CD14-positive monocyte (primary cell): Measurements from ENCODE around the gene CACNB1. TPM values are rescaled to one million over a fixed set of nuclear protein-coding genes. Genes with fewer than 3 reads are reported as not detected.

ENCODE experiments used
- DNase-seq, 3 donors: peaks; one replicate each; pipeline ENCODE4 v3.0.0-alpha.2; 2011 to 2022
- H2AFZ ChIP-seq: 2 replicates; pipeline ENCODE4 v1.6.0; 2012; ENCODE audit warnings: mild to moderate bottlenecking, low read depth, low read length, inconsistent platforms; ENCODE audit not compliant: insufficient read depth, poor library complexity, severe bottlenecking
- H3K27ac ChIP-seq, 2 donors: 1 replicate in 1 of 2; 2 replicates in 1 of 2; pipeline ENCODE4 v1.5.1; 2012 to 2013; ENCODE audit warnings: low read length in 2 of 2, control low read depth in 1 of 2, inconsistent platforms in 1 of 2, low read depth in 1 of 2, mild to moderate bottlenecking in 1 of 2
- H3K27me3 ChIP-seq, 2 donors: one replicate each; pipeline versions ENCODE4 v1.6.0 to v1.6.1; 2011 to 2013; ENCODE audit warnings: low read length in 2 of 2; ENCODE audit not compliant: control insufficient read depth in 2 of 2, insufficient read depth in 2 of 2
- H3K36me3 ChIP-seq, 2 donors: replicated peaks in 1 of 2; 1 replicate in 1 of 2; 2 replicates in 1 of 2; pipeline versions ENCODE4 v1.5.1 to v1.6.1; 2012 to 2013; ENCODE audit warnings: low read length in 2 of 2, control low read depth in 1 of 2, inconsistent platforms in 1 of 2, mild to moderate bottlenecking in 1 of 2; ENCODE audit not compliant: insufficient read depth in 2 of 2, control insufficient read depth in 1 of 2
- H3K4me1 ChIP-seq, 2 donors: 1 replicate in 1 of 2; 2 replicates in 1 of 2; pipeline versions ENCODE4 v1.5.1 to v1.6.1; 2012 to 2013; ENCODE audit warnings: low read length in 2 of 2, control low read depth in 1 of 2, inconsistent platforms in 1 of 2, mild to moderate bottlenecking in 1 of 2, moderate library complexity in 1 of 2; ENCODE audit not compliant: insufficient read depth in 2 of 2, control insufficient read depth in 1 of 2
- H3K4me2 ChIP-seq: replicated peaks from 2 replicates; pipeline ENCODE3; 2012; ENCODE audit warnings: low read length, moderate library complexity, mild to moderate bottlenecking; ENCODE audit not compliant: poor library complexity, severe bottlenecking; ENCODE audit errors: extremely low read depth
- H3K4me3 ChIP-seq, 3 experiments: fragments of 200-600 bp in 1 of 3; sonication (generic) in 1 of 3; replicated peaks in 1 of 3; 1 replicate in 2 of 3; 2 replicates in 1 of 3; pipeline ENCODE4 v1.5.1; 2011 to 2013; ENCODE audit warnings: low read length in 3 of 3, mild to moderate bottlenecking in 3 of 3, control low read depth in 2 of 3, low read depth in 2 of 3, inconsistent platforms in 1 of 3, moderate library complexity in 1 of 3
- H3K79me2 ChIP-seq: 2 replicates; pipeline ENCODE4 v1.6.0; 2012; ENCODE audit warnings: mild to moderate bottlenecking, control low read depth, inconsistent platforms, low read length, moderate library complexity; ENCODE audit not compliant: insufficient read depth
- H3K9ac ChIP-seq: 2 replicates; pipeline ENCODE4 v1.6.0; 2017; ENCODE audit warnings: low read length, mild to moderate bottlenecking; ENCODE audit not compliant: insufficient read depth, poor library complexity, severe bottlenecking
- H3K9me3 ChIP-seq, 2 donors: replicated peaks in 1 of 2; 1 replicate in 1 of 2; 2 replicates in 1 of 2; pipeline versions ENCODE4 v1.5.1 to v1.6.1; 2012 to 2013; ENCODE audit warnings: low read length in 2 of 2, control low read depth in 1 of 2; ENCODE audit not compliant: control insufficient read depth in 1 of 2, insufficient read depth in 1 of 2
- H4K20me1 ChIP-seq: 2 replicates; pipeline ENCODE4 v1.6.0; 2012; ENCODE audit warnings: mild to moderate bottlenecking, low read length, control low read depth, moderate library complexity; ENCODE audit not compliant: insufficient read depth
- H3K27ac Mint-ChIP-seq, 7 donors: one replicate each; pipeline ENCODE4 v1.8.0; 2020; ENCODE audit warnings: mild to moderate bottlenecking in 7 of 7, mixed read lengths in 7 of 7, moderate library complexity in 6 of 7, inconsistent platforms in 2 of 7
- H3K27me3 Mint-ChIP-seq, 3 donors: one replicate each; pipeline ENCODE4 v1.8.0; 2021 to 2022; ENCODE audit warnings: low read depth in 3 of 3, mild to moderate bottlenecking in 3 of 3, mixed read lengths in 3 of 3, moderate library complexity in 3 of 3, inconsistent platforms in 1 of 3
- H3K36me3 Mint-ChIP-seq, 2 donors: one replicate each; pipeline ENCODE4 v1.8.0; 2020; ENCODE audit warnings: mixed read lengths in 2 of 2, inconsistent platforms in 1 of 2, mild to moderate bottlenecking in 1 of 2
- H3K4me1 Mint-ChIP-seq: one replicate; pipeline ENCODE4 v1.8.0; 2020; ENCODE audit warnings: mild to moderate bottlenecking, mixed read lengths
- H3K4me3 Mint-ChIP-seq, 2 donors: one replicate each; pipeline ENCODE4 v1.8.0; 2020; ENCODE audit warnings: mild to moderate bottlenecking in 2 of 2, mixed read lengths in 2 of 2, moderate library complexity in 1 of 2
- H3K9me3 Mint-ChIP-seq, 7 donors: one replicate each; pipeline ENCODE4 v1.8.0; 2020 to 2022; ENCODE audit warnings: mixed read lengths in 7 of 7, mild to moderate bottlenecking in 6 of 7, moderate library complexity in 6 of 7, inconsistent platforms in 2 of 7
- WGBS: methylation state at CpG from one replicate; pipeline ENCODE4 v1.1.5; 2013; ENCODE audit warnings: missing lambda C conversion rate; ENCODE audit not compliant: insufficient coverage; 5-methylcytosine and 5-hydroxymethylcytosine counted together
- intact Hi-C, 2 donors: fragments of 100-400 bp; cut with micrococcal nuclease; formaldehyde crosslinking; loops; one replicate each; pipeline versions ENCODE4 v1.15.0 to v1.15.1; 2023
- polyA plus RNA-seq, 3 donors: library from polyadenylated mRNA; depleted of rRNA in 1 of 3; unstranded in 2 of 3; stranded (reverse) in 1 of 3; fragments of 300-500 nt in 2 of 3; fragments of >200 nt in 1 of 3; fragmentation: Illumina TruSeq in 2 of 3; gene quantifications; 1 replicate in 2 of 3; 2 replicates in 1 of 3; pipeline ENCODE4 v1.2.3, GENCODE V29; 2012 to 2021
- TF ChIP-seq, protein P1 (sequence below): fragments of 200-600 bp; IDR thresholded peaks from one replicate; pipeline ENCODE4 v1.8.0; 2022; ENCODE audit warnings: antibody characterized with exemption, mild to moderate bottlenecking

The CACNB1 gene
- polyA plus RNA-seq, 3 donors = 0.13 to 22.1 (median 0.31) TPM

DNA sequence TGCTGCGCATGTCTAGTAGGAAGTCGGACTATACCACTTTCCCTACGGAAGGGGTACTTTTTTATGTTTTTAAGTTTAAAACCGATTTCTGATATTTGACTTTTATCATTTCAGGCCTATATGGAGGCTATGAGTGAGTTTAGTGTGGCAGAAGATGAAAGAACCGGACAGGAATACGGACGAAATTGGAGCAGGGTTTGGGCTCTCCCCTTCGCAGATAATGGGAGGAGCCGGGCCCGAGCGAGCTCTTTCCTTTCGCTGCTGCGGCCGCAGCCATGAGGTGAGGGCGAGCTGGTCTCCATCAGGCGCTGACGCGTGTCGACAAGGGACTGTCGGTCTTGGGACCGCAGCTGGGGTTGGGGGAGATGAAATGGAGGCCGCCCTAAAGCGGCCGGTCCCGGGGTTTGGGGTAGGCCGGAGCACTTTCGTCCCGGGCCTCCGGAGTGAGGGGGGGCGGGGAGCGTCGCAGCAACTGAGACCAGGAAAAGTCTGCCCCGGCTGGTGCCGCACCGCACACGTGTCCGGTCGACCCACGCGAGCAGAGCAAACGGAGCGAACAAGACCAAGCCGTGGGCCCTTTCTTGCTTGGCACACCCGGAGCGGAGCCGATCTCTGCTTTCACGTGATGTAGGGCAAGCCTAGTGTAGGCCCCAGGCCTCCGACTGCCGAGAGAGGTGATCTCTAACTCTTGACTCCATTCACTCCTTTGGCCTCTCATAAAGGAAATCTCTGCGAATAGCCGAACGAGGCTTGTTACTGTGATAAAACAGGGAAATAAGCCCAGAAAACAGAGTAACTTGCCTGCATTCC, 2.8 kb upstream of the CACNB1 start, which contains the start of gene RPL19:
RPL19 (plus strand) TSS at position 214 of the 810 bp plus-strand sequence; CDS start at position 276, 62 bp downstream.
- H3K4me3 Mint-ChIP-seq = peak within 1 kb of the TSS; percentile 97 to 99
- under 1% methylated on average over 41 of the region's 52 CpGs for WGBS
- DNase-seq = no peak
- Histone ChIP-seq H2AFZ (peak within 1 kb of the TSS; percentile 73), H3K9ac (peak within 1 kb of the TSS; percentile 89), H3K9me3 (no peaks in the 10 kb centered on the region), H3K79me2 (peaks cover 28% of the 10 kb centered on the region), H3K4me2 (peak within 1 kb of the TSS; percentile 92), H3K4me1 (peaks cover 51 to 63% of the 10 kb centered on the region in 2 donors), H3K27me3 (no peaks in the 10 kb centered on the region), H3K27ac (peak within 1 kb of the TSS; percentile 82 to 100), H3K36me3 (peaks cover 39 to 41% of the 10 kb centered on the region in 2 donors), H4K20me1 (peaks cover 40% of the 10 kb centered on the region), H3K4me3 (peak within 1 kb of the TSS; percentile 61 to 91 (median 90))
- H3K27ac Mint-ChIP-seq = peak within 1 kb of the TSS; percentile 97 to 100 (median 99)
- TF ChIP-seq, protein P1, sequence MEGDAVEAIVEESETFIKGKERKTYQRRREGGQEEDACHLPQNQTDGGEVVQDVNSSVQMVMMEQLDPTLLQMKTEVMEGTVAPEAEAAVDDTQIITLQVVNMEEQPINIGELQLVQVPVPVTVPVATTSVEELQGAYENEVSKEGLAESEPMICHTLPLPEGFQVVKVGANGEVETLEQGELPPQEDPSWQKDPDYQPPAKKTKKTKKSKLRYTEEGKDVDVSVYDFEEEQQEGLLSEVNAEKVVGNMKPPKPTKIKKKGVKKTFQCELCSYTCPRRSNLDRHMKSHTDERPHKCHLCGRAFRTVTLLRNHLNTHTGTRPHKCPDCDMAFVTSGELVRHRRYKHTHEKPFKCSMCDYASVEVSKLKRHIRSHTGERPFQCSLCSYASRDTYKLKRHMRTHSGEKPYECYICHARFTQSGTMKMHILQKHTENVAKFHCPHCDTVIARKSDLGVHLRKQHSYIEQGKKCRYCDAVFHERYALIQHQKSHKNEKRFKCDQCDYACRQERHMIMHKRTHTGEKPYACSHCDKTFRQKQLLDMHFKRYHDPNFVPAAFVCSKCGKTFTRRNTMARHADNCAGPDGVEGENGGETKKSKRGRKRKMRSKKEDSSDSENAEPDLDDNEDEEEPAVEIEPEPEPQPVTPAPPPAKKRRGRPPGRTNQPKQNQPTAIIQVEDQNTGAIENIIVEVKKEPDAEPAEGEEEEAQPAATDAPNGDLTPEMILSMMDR = no peak
- H3K36me3 Mint-ChIP-seq = peaks cover 43% of the 10 kb centered on the region in 2 donors
- peaks cover 47% of the 10 kb centered on the region for H3K4me1 Mint-ChIP-seq
- peaks cover 0 to 2% (median 0%) of the 10 kb centered on the region in 3 donors for H3K27me3 Mint-ChIP-seq
- H3K9me3 Mint-ChIP-seq = no peaks in the 10 kb centered on the region
- intact Hi-C loops = no loop called here

DNA sequence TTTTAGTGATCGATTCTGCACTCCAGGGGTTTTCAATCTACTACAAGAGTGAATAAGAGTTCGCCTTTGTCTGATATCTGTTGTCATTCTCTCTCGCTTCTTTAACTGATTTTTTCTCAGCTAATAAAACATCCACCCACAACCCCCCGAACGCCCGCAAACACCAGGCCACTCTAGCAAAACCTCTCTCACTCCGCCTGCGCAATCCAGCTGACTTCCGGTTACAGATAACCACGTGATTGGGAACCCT, 2.3 kb upstream of the CACNB1 start:
- intact Hi-C loops = loop anchor here in 1 of 2 donors (5.0 kb wide), 1 partner anchor 37 kb away; no protein-coding TSS in a partner anchor
- Histone ChIP-seq H3K4me3 (peak overlapping the region; percentile 61 to 91 (median 90)), H3K4me2 (peak overlapping the region; percentile 92), H3K27me3 (no peaks in the 10 kb centered on the region), H2AFZ (peak overlapping the region; percentile 73), H4K20me1 (peaks cover 40% of the 10 kb centered on the region), H3K9me3 (no peaks in the 10 kb centered on the region), H3K79me2 (peaks cover 28% of the 10 kb centered on the region), H3K4me1 (peaks cover 51 to 63% of the 10 kb centered on the region in 2 donors), H3K36me3 (peaks cover 34 to 36% of the 10 kb centered on the region in 2 donors), H3K27ac (peak overlapping the region; percentile 82 to 100), H3K9ac (peak overlapping the region; percentile 89)
- Mint-ChIP-seq H3K4me3 (peak overlapping the region; percentile 97 to 99), H3K27ac (peak overlapping the region; percentile 97 to 100 (median 99)), H3K36me3 (peaks cover 37 to 39% of the 10 kb centered on the region in 2 donors), H3K9me3 (no peaks in the 10 kb centered on the region), H3K4me1 (peaks cover 47% of the 10 kb centered on the region), H3K27me3 (peaks cover 0 to 3% (median 0%) of the 10 kb centered on the region in 3 donors)
- TF ChIP-seq, protein P1 = no peak
- DNase-seq = peak; percentile 90 to 93 (median 93)
- 0% methylated on average over 4 of the region's 10 CpGs for WGBS
